Suprapubic skin (tissue), 4 donors: ENCODE measurements around the gene ITPK1.
"Not testable (repeated sequence)": the region's sequence is repeated elsewhere in the genome, so short reads cannot be mapped to it uniquely, and the experiment has no call there.

Source experiments
- EP300 ChIP-seq: sonication (generic); formaldehyde crosslinking; IDR thresholded peaks from one replicate; pipeline ENCODE4 v1.6.1; 2017; ENCODE audit warnings: antibody characterized with exemption
- POLR2AphosphoS5 ChIP-seq, 3 donors: sonication (generic); formaldehyde crosslinking; IDR thresholded peaks; one replicate each; pipeline ENCODE4 v1.6.1; 2017; ENCODE audit warnings: antibody characterized with exemption in 3 of 3
- TF ChIP-seq, protein P1 (sequence below), 2 donors: fragments of 200-600 bp in 1 of 2; fragments of 450-650 bp in 1 of 2; sonication (generic) in 1 of 2; IDR thresholded peaks; one replicate each; pipeline ENCODE4 v1.5.1; 2016 to 2019; ENCODE audit warnings: antibody characterized with exemption in 2 of 2, mild to moderate bottlenecking in 1 of 2, moderate library complexity in 1 of 2

GRCh38 chr14:93136508-93136907 lies 20.8 kb upstream of the ITPK1 start:
- TF ChIP-seq, protein P1, sequence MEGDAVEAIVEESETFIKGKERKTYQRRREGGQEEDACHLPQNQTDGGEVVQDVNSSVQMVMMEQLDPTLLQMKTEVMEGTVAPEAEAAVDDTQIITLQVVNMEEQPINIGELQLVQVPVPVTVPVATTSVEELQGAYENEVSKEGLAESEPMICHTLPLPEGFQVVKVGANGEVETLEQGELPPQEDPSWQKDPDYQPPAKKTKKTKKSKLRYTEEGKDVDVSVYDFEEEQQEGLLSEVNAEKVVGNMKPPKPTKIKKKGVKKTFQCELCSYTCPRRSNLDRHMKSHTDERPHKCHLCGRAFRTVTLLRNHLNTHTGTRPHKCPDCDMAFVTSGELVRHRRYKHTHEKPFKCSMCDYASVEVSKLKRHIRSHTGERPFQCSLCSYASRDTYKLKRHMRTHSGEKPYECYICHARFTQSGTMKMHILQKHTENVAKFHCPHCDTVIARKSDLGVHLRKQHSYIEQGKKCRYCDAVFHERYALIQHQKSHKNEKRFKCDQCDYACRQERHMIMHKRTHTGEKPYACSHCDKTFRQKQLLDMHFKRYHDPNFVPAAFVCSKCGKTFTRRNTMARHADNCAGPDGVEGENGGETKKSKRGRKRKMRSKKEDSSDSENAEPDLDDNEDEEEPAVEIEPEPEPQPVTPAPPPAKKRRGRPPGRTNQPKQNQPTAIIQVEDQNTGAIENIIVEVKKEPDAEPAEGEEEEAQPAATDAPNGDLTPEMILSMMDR (IDR thresholded peaks at IDR 0.05) = not testable (repeated sequence)
- TF ChIP-seq EP300; POLR2AphosphoS5 (IDR thresholded peaks at IDR 0.05): not testable (repeated sequence)
